ENCODE data around the gene DLGAP4. TPM values are rescaled to one million over a fixed set of nuclear protein-coding genes. Genes with fewer than 3 reads are reported as not detected.
A peak's percentile ranks its signal among the peaks of the same experiment; 100 is the strongest.

Gene DLGAP4
- total and polyA plus RNA-seq, 2 of the 13 experiments (the other 11 are each of a cell fraction or from before 2014, with no cell fraction given) = 15.2 to 26.7 TPM

DNA sequence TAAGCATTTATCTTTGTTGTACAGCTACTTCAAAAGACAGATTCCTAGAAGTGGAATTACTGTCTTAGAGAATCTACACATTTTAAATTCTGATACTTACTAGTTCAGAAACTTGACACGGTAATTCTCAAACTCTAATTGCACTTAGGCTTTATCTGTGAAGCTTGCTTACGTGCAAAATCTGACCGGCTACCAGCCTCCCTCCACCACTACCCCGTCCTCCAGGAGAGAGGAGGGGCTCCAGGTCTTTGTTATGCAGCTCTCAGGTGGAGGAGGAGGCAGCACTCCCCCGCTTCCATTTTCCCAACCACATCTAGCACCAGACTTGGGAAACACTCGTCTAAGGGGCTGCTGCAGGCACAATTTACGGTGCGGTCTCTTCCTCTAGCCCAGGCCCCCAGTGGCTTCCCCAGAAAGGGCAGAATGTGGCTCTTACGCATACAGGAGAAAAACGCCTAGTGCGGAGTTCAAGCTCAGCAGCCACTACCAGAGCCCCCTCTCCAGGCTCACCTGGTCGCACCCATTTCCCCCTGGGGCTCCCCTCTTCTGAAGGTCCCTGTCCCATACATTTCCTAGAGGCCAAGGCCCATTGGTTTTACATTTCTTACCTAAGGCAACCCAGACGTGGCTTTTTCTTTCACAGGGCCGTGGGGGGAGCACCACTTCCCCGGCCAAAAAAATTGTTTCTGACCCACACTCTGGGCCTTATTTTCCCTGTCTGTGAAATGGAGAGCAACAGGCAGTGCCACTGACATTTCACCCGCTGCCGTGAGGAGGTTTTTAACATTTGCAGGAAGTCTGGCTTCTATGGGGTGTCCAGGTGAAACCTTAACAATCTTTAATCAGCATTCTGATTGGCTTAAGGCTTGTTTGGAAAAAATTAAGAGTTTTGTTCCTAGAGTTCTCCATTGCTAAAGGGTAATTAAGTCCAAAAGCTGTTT is 265.7 kb downstream of the DLGAP4 start (continued):
- TF ChIP-seq, protein P1, sequence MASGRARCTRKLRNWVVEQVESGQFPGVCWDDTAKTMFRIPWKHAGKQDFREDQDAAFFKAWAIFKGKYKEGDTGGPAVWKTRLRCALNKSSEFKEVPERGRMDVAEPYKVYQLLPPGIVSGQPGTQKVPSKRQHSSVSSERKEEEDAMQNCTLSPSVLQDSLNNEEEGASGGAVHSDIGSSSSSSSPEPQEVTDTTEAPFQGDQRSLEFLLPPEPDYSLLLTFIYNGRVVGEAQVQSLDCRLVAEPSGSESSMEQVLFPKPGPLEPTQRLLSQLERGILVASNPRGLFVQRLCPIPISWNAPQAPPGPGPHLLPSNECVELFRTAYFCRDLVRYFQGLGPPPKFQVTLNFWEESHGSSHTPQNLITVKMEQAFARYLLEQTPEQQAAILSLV (CRISPR knock-in tag; IDR thresholded peaks at IDR 0.05; ENCODE audit: borderline replicate concordance) = no peak
- TF ChIP-seq, protein P2, sequence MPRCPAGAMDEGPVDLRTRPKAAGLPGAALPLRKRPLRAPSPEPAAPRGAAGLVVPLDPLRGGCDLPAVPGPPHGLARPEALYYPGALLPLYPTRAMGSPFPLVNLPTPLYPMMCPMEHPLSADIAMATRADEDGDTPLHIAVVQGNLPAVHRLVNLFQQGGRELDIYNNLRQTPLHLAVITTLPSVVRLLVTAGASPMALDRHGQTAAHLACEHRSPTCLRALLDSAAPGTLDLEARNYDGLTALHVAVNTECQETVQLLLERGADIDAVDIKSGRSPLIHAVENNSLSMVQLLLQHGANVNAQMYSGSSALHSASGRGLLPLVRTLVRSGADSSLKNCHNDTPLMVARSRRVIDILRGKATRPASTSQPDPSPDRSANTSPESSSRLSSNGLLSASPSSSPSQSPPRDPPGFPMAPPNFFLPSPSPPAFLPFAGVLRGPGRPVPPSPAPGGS (CRISPR knock-in tag; IDR thresholded peaks at IDR 0.05) = peak; percentile 33; the same call in 1 of the 2 replicates
- TF ChIP-seq CTCF (CRISPR knock-in tag; IDR thresholded peaks at IDR 0.05) (peak; percentile 40), ZNF75D (CRISPR knock-in tag; IDR thresholded peaks at IDR 0.05; ENCODE audit: borderline replicate concordance) (0 out of 2 replicates have a peak, but pooled peaks have one; percentile 53), FOXM1 (CRISPR knock-in tag; IDR thresholded peaks at IDR 0.05) (no peak), ATF5 (CRISPR knock-in tag; IDR thresholded peaks at IDR 0.05; ENCODE audit: low read depth) (0 out of 2 replicates have a peak, but pooled peaks have one; percentile 80), ARNT2 (CRISPR knock-in tag; IDR thresholded peaks at IDR 0.05; ENCODE audit: low read depth) (no peak), GZF1 (CRISPR knock-in tag; IDR thresholded peaks at IDR 0.05) (0 out of 2 replicates have a peak, but pooled peaks have one; percentile 43), RAD21 (CRISPR knock-in tag; IDR thresholded peaks at IDR 0.05) (peak; percentile 59), ZNF543 (CRISPR knock-in tag; IDR thresholded peaks at IDR 0.05) (peak; percentile 26; the same call in 1 of the 2 replicates), HNRNPLL (IDR thresholded peaks at IDR 0.05; ENCODE audit: low read depth, low read length, poor library complexity, severe bottlenecking) (peak; percentile 54), DMTF1 (CRISPR knock-in tag; IDR thresholded peaks at IDR 0.05) (0 out of 2 replicates have a peak, but pooled peaks have one; percentile 71), HOXA3 (CRISPR knock-in tag; IDR thresholded peaks at IDR 0.05) (peak; percentile 38; the same call in 1 of the 2 replicates), GFI1 (CRISPR knock-in tag; IDR thresholded peaks at IDR 0.05; ENCODE audit: borderline replicate concordance) (peak; percentile 30; the same call in 1 of the 2 replicates), ZMYM4 (CRISPR knock-in tag; IDR thresholded peaks at IDR 0.05) (0 out of 2 replicates have a peak, but pooled peaks have one; percentile 16), ISX (CRISPR knock-in tag; conservative IDR thresholded peaks at IDR 0.05) (no peak), MEIS1 (CRISPR knock-in tag; IDR thresholded peaks at IDR 0.05; ENCODE audit: borderline replicate concordance) (peak; percentile 65), ZFP82 (CRISPR knock-in tag; IDR thresholded peaks at IDR 0.05; ENCODE audit: borderline replicate concordance) (0 out of 2 replicates have a peak, but pooled peaks have one; percentile 49), ZNF331 (CRISPR knock-in tag; IDR thresholded peaks at IDR 0.05) (0 out of 2 replicates have a peak, but pooled peaks have one; percentile 26)
- TF ChIP-seq, protein P3, sequence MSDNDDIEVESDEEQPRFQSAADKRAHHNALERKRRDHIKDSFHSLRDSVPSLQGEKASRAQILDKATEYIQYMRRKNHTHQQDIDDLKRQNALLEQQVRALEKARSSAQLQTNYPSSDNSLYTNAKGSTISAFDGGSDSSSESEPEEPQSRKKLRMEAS (IDR thresholded peaks at IDR 0.05) = peak; percentile 47; the same call in 1 of the 2 replicates

Measured in HepG2 (cell line).